H1 (cell line): ENCODE measurements around the gene ASCC3. TPM values are rescaled to one million over a fixed set of nuclear protein-coding genes. Genes with fewer than 3 reads are reported as not detected.
"Not testable (repeated sequence)": the region's sequence is repeated elsewhere in the genome, so short reads cannot be mapped to it uniquely, and the experiment has no call there.

ENCODE experiments used
- CTCF ChIA-PET: fragments of 300-600 bp; sonication (Branson Sonifier 250); formaldehyde crosslinking; loops from one replicate; lab custom pipeline; 2021; ENCODE audit not compliant: partially characterized antibody; lab: Charles Lee
- POLR2A ChIA-PET: fragments of 300-600 bp; sonication (Branson Sonifier 250); formaldehyde crosslinking; loops from one replicate; lab custom pipeline; 2021; ENCODE audit warnings: inconsistent platforms; ENCODE audit not compliant: partially characterized antibody; lab: Charles Lee
- DNase-seq, 2 experiments: peaks; one replicate each; pipeline versions ENCODE4 v3.0.0 to v3.0.0-alpha.2; 2010 to 2022; ENCODE audit warnings: low spot score in 2 of 2, low read depth in 1 of 2, mixed read lengths in 1 of 2
- FAIRE-seq: peaks from 2 replicates; lab custom pipeline; 2011; peaks lifted over from hg19 to GRCh38; lab: Jason Lieb, UNC
- H2AFZ ChIP-seq: 2 replicates; pipeline ENCODE4 v1.8.1; 2012; ENCODE audit warnings: low read length, inconsistent platforms
- H2AK5ac ChIP-seq: 2 replicates; pipeline ENCODE4 v1.6.1; 2013; ENCODE audit warnings: low read depth, low read length
- H2BK120ac ChIP-seq: replicated peaks from 2 replicates; pipeline ENCODE3; 2013; ENCODE audit warnings: low read depth, low read length, inconsistent platforms
- H2BK12ac ChIP-seq: 2 replicates; pipeline ENCODE4 v1.6.1; 2013; ENCODE audit warnings: low read depth, low read length
- H2BK15ac ChIP-seq: 2 replicates; pipeline ENCODE4 v1.6.1; 2013; ENCODE audit warnings: low read length
- H2BK20ac ChIP-seq: 2 replicates; pipeline ENCODE4 v1.6.1; 2013; ENCODE audit warnings: low read length
- H2BK5ac ChIP-seq: 2 replicates; pipeline ENCODE4 v1.6.1; 2013; ENCODE audit warnings: low read depth, low read length
- H3K14ac ChIP-seq: 2 replicates; pipeline ENCODE4 v1.6.1; 2013; ENCODE audit warnings: inconsistent platforms; ENCODE audit not compliant: insufficient read length
- H3K18ac ChIP-seq: 2 replicates; pipeline ENCODE4 v1.6.1; 2013; ENCODE audit warnings: low read length; ENCODE audit errors: extremely low read depth
- H3K23ac ChIP-seq: 2 replicates; pipeline ENCODE4 v1.6.1; 2013; ENCODE audit warnings: inconsistent platforms; ENCODE audit not compliant: insufficient read length
- H3K23me2 ChIP-seq: 2 replicates; pipeline ENCODE4 v1.6.1; 2013; ENCODE audit warnings: low read depth, low read length
- H3K27ac ChIP-seq: 2 replicates; pipeline ENCODE4 v1.6.1; 2011; ENCODE audit warnings: low read depth, low read length, inconsistent platforms
- H3K27me3 ChIP-seq, 4 experiments: replicated peaks in 1 of 4; 1 replicate in 1 of 4; 2 replicates in 3 of 4; pipeline versions ENCODE4 v1.6.1 to v1.8.1; 2011 to 2013; ENCODE audit warnings: low read length in 3 of 4, mild to moderate bottlenecking in 3 of 4, inconsistent platforms in 2 of 4, mixed read lengths in 2 of 4, moderate library complexity in 1 of 4; ENCODE audit not compliant: control insufficient read depth in 3 of 4, insufficient read depth in 3 of 4; ENCODE audit errors: extremely low read depth in 1 of 4
- H3K36me3 ChIP-seq, 4 experiments: 2 replicates each; pipeline versions ENCODE4 v1.6.1 to v1.8.1; 2011 to 2013; ENCODE audit warnings: mild to moderate bottlenecking in 4 of 4, low read length in 3 of 4, moderate library complexity in 2 of 4, control low read depth in 1 of 4, inconsistent platforms in 1 of 4; ENCODE audit not compliant: insufficient read depth in 4 of 4, control insufficient read depth in 2 of 4
- H3K4ac ChIP-seq: replicated peaks from 2 replicates; pipeline ENCODE3; 2013; ENCODE audit warnings: low read length, low read depth, mixed read lengths, inconsistent platforms; ENCODE audit not compliant: insufficient read length
- H3K4me1 ChIP-seq, 4 experiments: replicated peaks in 1 of 4; 1 replicate in 1 of 4; 2 replicates in 3 of 4; pipeline versions ENCODE4 v1.6.1 to v1.8.1; 2011 to 2013; ENCODE audit warnings: low read length in 3 of 4, inconsistent platforms in 2 of 4, mixed read lengths in 1 of 4; ENCODE audit not compliant: insufficient read depth in 4 of 4, control insufficient read depth in 3 of 4
- H3K4me2 ChIP-seq, 2 experiments: 2 replicates each; pipeline versions ENCODE4 v1.6.1 to v1.8.1; 2011 to 2013; ENCODE audit warnings: low read depth in 2 of 2, low read length in 2 of 2, control low read depth in 1 of 2, inconsistent platforms in 1 of 2, mild to moderate bottlenecking in 1 of 2; ENCODE audit not compliant: insufficient read depth in 1 of 2
- H3K4me3 ChIP-seq, 4 experiments: fragments of 200-600, 300-600 bp in 1 of 4; sonication (generic), shearing (Covaris generic), sonication (Bioruptor Twin) in 1 of 4; 2 replicates each; pipeline versions ENCODE4 v1.5.1 to v1.8.1; 2011 to 2016; ENCODE audit warnings: low read length in 4 of 4, low read depth in 3 of 4, control low read depth in 2 of 4, inconsistent platforms in 2 of 4, mild to moderate bottlenecking in 2 of 4, mixed read lengths in 1 of 4, moderate library complexity in 1 of 4; ENCODE audit not compliant: insufficient read depth in 2 of 4; ENCODE audit errors: extremely low read depth in 1 of 4
- H3K56ac ChIP-seq: replicated peaks from 2 replicates; pipeline ENCODE3; 2013; ENCODE audit warnings: low read depth, mild to moderate bottlenecking, mixed read lengths, low read length, inconsistent platforms; ENCODE audit not compliant: insufficient read length
- H3K79me1 ChIP-seq: 2 replicates; pipeline ENCODE4 v1.6.1; 2013; ENCODE audit warnings: low read depth, low read length, control low read depth
- H3K79me2 ChIP-seq, 2 experiments: 2 replicates each; pipeline versions ENCODE4 v1.6.1 to v1.8.1; 2012 to 2013; ENCODE audit warnings: low read length in 2 of 2, mild to moderate bottlenecking in 2 of 2, inconsistent platforms in 1 of 2; ENCODE audit not compliant: insufficient read depth in 2 of 2, control insufficient read depth in 1 of 2
- H3K9ac ChIP-seq, 4 experiments: replicated peaks in 1 of 4; 1 replicate in 1 of 4; 2 replicates in 3 of 4; pipeline versions ENCODE4 v1.6.1 to v1.8.1; 2011 to 2013; ENCODE audit warnings: low read depth in 3 of 4, low read length in 3 of 4, control low read depth in 2 of 4, mild to moderate bottlenecking in 2 of 4, moderate library complexity in 2 of 4, inconsistent platforms in 1 of 4; ENCODE audit errors: extremely low read depth in 1 of 4
- H3K9me3 ChIP-seq, 2 experiments: 2 replicates each; pipeline versions ENCODE4 v1.6.1 to v1.8.1; 2012 to 2013; ENCODE audit warnings: mild to moderate bottlenecking in 2 of 2, moderate library complexity in 2 of 2, control low read depth in 1 of 2, inconsistent platforms in 1 of 2, low read depth in 1 of 2, low read length in 1 of 2, mixed read lengths in 1 of 2; ENCODE audit not compliant: insufficient read depth in 2 of 2
- H4K20me1 ChIP-seq, 2 experiments: replicated peaks in 1 of 2; 2 replicates each; pipeline versions ENCODE3 to v1.8.1; 2011 to 2013; ENCODE audit warnings: inconsistent platforms in 2 of 2, low read length in 2 of 2, mild to moderate bottlenecking in 1 of 2; ENCODE audit not compliant: insufficient read depth in 2 of 2, control insufficient read depth in 1 of 2
- H4K5ac ChIP-seq: 2 replicates; pipeline ENCODE4 v1.6.1; 2013; ENCODE audit warnings: low read length, low read depth, mixed read lengths, inconsistent platforms; ENCODE audit not compliant: insufficient read length
- H4K8ac ChIP-seq: 2 replicates; pipeline ENCODE4 v1.8.0; 2013; ENCODE audit warnings: mild to moderate bottlenecking, moderate library complexity, low read length, inconsistent platforms; ENCODE audit not compliant: insufficient read depth; ENCODE audit errors: extremely low read depth
- H4K91ac ChIP-seq: replicated peaks from 2 replicates; pipeline ENCODE3; 2013; ENCODE audit warnings: low read length, mixed read lengths, inconsistent platforms; ENCODE audit not compliant: insufficient read length
- WGBS, 2 experiments: shearing (Covaris generic) in 1 of 2; methylation state at CpG; one replicate each; pipeline versions ENCODE4 v1.1.6 to v1.1.7; 2013 to 2015; ENCODE audit warnings: low lambda C conversion rate in 2 of 2, mixed read lengths in 2 of 2, inconsistent platforms in 1 of 2, low coverage in 1 of 2, missing lambda C conversion rate in 1 of 2; ENCODE audit not compliant: insufficient replicate concordance in 2 of 2, insufficient coverage in 1 of 2, insufficient read length in 1 of 2; ENCODE audit errors: extremely low coverage in 1 of 2, missing lambda C conversion rate in 1 of 2; 5-methylcytosine and 5-hydroxymethylcytosine counted together
- polyA plus RNA-seq, 7 experiments: library from polyadenylated mRNA; depleted of rRNA in 3 of 7; stranded (reverse) in 5 of 7; unstranded in 2 of 7; fragments of >200 nt in 5 of 7; fragments of 200-250 nt in 2 of 7; gene quantifications; 1 replicate in 5 of 7; 2 replicates in 1 of 7; 4 replicates in 1 of 7; pipeline versions ENCODE4 v1.2.1 to v1.2.3, GENCODE V29; 2011 to 2013; ENCODE audit warnings: missing spikeins in 2 of 7, mixed read lengths in 2 of 7
- total RNA-seq: library from RNA; stranded (reverse); fragmentation: NEBNext Ultra II Directional; extraction: Animal tissue kit (Norgen Biotek cat#: 25700); gene quantifications from 2 replicates; pipeline ENCODE4 v1.2.1, GENCODE V29; 2021

The ASCC3 gene
- total and polyA plus RNA-seq, 2 of the 8 experiments (the other 6 are each of a cell fraction or from before 2014, with no cell fraction given): 37.5 to 77.8 TPM

DNA sequence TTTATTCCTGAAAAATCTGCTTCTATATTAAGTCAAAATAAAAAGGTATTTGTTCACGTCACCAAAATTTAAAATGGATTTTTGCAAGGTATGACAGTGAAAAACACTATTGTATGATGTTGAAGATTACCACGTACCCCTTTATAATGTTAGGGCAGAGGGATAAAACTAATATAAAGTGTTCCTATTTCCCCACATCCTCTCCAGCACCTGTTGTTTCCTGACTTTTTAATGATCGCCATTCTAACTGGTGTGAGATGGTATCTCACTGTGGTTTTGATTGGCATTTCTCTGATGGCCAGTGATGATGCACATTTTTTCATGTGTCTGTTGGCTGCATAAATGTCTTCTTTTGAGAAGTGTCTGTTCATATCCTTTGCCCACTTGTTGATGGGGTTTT is 240.0 kb downstream of the ASCC3 start:
- H3K18ac ChIP-seq, H4K20me1 ChIP-seq, H2BK5ac ChIP-seq, H3K23me2 ChIP-seq, H4K8ac ChIP-seq, H3K4me2 ChIP-seq, H4K91ac ChIP-seq, H2BK120ac ChIP-seq, H3K9ac ChIP-seq, DNase-seq, CTCF ChIA-PET, FAIRE-seq, H3K4me1 ChIP-seq, H2BK15ac ChIP-seq, H3K9me3 ChIP-seq, H3K4ac ChIP-seq, H2BK12ac ChIP-seq, H3K23ac ChIP-seq, H2BK20ac ChIP-seq, H4K5ac ChIP-seq, H3K4me3 ChIP-seq, H3K79me2 ChIP-seq, POLR2A ChIA-PET, H3K56ac ChIP-seq, H2AK5ac ChIP-seq, H3K27me3 ChIP-seq, H2AFZ ChIP-seq, H3K14ac ChIP-seq, H3K79me1 ChIP-seq, H3K27ac ChIP-seq: not testable (repeated sequence)
- 92% methylated on average over 3 of the region's 3 CpGs; no CpG with 5 or more reads in 1 of the 2 experiments for WGBS, 2 experiments
- peaks cover 0 to 13% (median 6%) of the 10 kb centered on the region in 4 experiments; a peak in 3 of 8 replicates for H3K36me3 ChIP-seq
